T-helper 1 cell treated with Interleukin-12 subunit alpha and Interleukin-12 subunit beta and Interleukin-4 antibody, amounts not matched to agents 30 μg/mL and 1 μg/mL, for 36 hours (primary cell): Measurements from ENCODE around the gene MYCBPAP.
A peak's percentile ranks its signal among the peaks of the same experiment; 100 is the strongest.

ENCODE experiments used
- H3K27ac Mint-ChIP-seq: one replicate; pipeline ENCODE4 v1.8.0; 2021; ENCODE audit warnings: mild to moderate bottlenecking, mixed read lengths
- H3K27me3 Mint-ChIP-seq: one replicate; pipeline ENCODE4 v1.8.0; 2021; ENCODE audit warnings: low read depth, mixed read lengths
- H3K36me3 Mint-ChIP-seq: one replicate; pipeline ENCODE4 v1.8.0; 2021; ENCODE audit warnings: low read depth, mixed read lengths
- H3K4me1 Mint-ChIP-seq: one replicate; pipeline ENCODE4 v1.8.0; 2021; ENCODE audit warnings: low read depth, mixed read lengths
- H3K4me3 Mint-ChIP-seq: one replicate; pipeline ENCODE4 v1.8.0; 2021; ENCODE audit warnings: mild to moderate bottlenecking, moderate library complexity, mixed read lengths
- H3K9me3 Mint-ChIP-seq: one replicate; pipeline ENCODE4 v1.8.0; 2021; ENCODE audit warnings: mixed read lengths

Gene MYCBPAP

GRCh38 chr17:50477976-50478375 is 30.3 kb upstream of the MYCBPAP start:
- Mint-ChIP-seq H3K27ac (peak overlapping the region; percentile 86), H3K36me3 (peaks cover 4% of the 10 kb centered on the region), H3K27me3 (peaks cover 6% of the 10 kb centered on the region), H3K4me1 (peaks cover 22% of the 10 kb centered on the region), H3K4me3 (peak overlapping the region; percentile 75), H3K9me3 (no peaks in the 10 kb centered on the region)

- H3K4me3 Mint-ChIP-seq = peak within 1 kb of the TSS; percentile 79
- H3K4me1 Mint-ChIP-seq = peaks cover 22% of the 10 kb centered on the region
- H3K36me3 Mint-ChIP-seq = peaks cover 2% of the 10 kb centered on the region
- H3K9me3 Mint-ChIP-seq = no peaks in the 10 kb centered on the region
- peaks cover 6% of the 10 kb centered on the region for H3K27me3 Mint-ChIP-seq
- H3K27ac Mint-ChIP-seq = peak within 1 kb of the TSS; percentile 86
Observed at GRCh38 chr17:50478391-50479381, 29.6 kb upstream of the MYCBPAP start, which contains the start of gene RSAD1. Gene RSAD1 (plus strand): TSS chr17:50478860. CDS start chr17:50478885, 25 bp downstream.

GRCh38 chr17:50479522-50480141 is 28.6 kb upstream of the MYCBPAP start:
- peaks cover 6% of the 10 kb centered on the region for H3K27me3 Mint-ChIP-seq
- no peaks in the 10 kb centered on the region for H3K9me3 Mint-ChIP-seq
- peak overlapping the region; percentile 79 for H3K4me3 Mint-ChIP-seq
- no peak overlapping the region for H3K27ac Mint-ChIP-seq
- peaks cover 22% of the 10 kb centered on the region for H3K4me1 Mint-ChIP-seq
- peaks cover 6% of the 10 kb centered on the region for H3K36me3 Mint-ChIP-seq

- no peak overlapping the region for H3K27ac Mint-ChIP-seq
- H3K36me3 Mint-ChIP-seq = peaks cover 11% of the 10 kb centered on the region
- H3K27me3 Mint-ChIP-seq = peaks cover 6% of the 10 kb centered on the region
- H3K4me3 Mint-ChIP-seq = peak overlapping the region; percentile 79
- H3K9me3 Mint-ChIP-seq = no peaks in the 10 kb centered on the region
- peaks cover 22% of the 10 kb centered on the region for H3K4me1 Mint-ChIP-seq
Observed at GRCh38 chr17:50480142-50480764, 28.0 kb upstream of the MYCBPAP start.

- H3K9me3 Mint-ChIP-seq = no peaks in the 10 kb centered on the region
- no peak overlapping the region for H3K27ac Mint-ChIP-seq
- no peak overlapping the region for H3K4me3 Mint-ChIP-seq
- H3K4me1 Mint-ChIP-seq = peaks cover 22% of the 10 kb centered on the region
- H3K27me3 Mint-ChIP-seq = peaks cover 4% of the 10 kb centered on the region
- peaks cover 17% of the 10 kb centered on the region for H3K36me3 Mint-ChIP-seq
Observed at GRCh38 chr17:50480854-50481490, 27.3 kb upstream of the MYCBPAP start.

GRCh38 chr17:50481648-50482047 is 26.6 kb upstream of the MYCBPAP start:
- H3K36me3 Mint-ChIP-seq = peaks cover 18% of the 10 kb centered on the region
- no peaks in the 10 kb centered on the region for H3K27me3 Mint-ChIP-seq
- H3K9me3 Mint-ChIP-seq = no peaks in the 10 kb centered on the region
- no peak overlapping the region for H3K4me3 Mint-ChIP-seq
- no peak overlapping the region for H3K27ac Mint-ChIP-seq
- peaks cover 22% of the 10 kb centered on the region for H3K4me1 Mint-ChIP-seq

GRCh38 chr17:50482110-50482509 is 26.1 kb upstream of the MYCBPAP start:
- Mint-ChIP-seq H3K36me3 (peaks cover 18% of the 10 kb centered on the region), H3K4me1 (peaks cover 22% of the 10 kb centered on the region), H3K27me3 (no peaks in the 10 kb centered on the region), H3K4me3 (no peak overlapping the region), H3K9me3 (no peaks in the 10 kb centered on the region), H3K27ac (no peak overlapping the region)

GRCh38 chr17:50482516-50482915 is 25.7 kb upstream of the MYCBPAP start:
- H3K36me3 Mint-ChIP-seq = peaks cover 18% of the 10 kb centered on the region
- peak overlapping the region; percentile 55 for H3K27ac Mint-ChIP-seq
- no peaks in the 10 kb centered on the region for H3K9me3 Mint-ChIP-seq

GRCh38 chr17:50483266-50483665 is 25.0 kb upstream of the MYCBPAP start:
- H3K27ac Mint-ChIP-seq = no peak overlapping the region
- peaks cover 19% of the 10 kb centered on the region for H3K4me1 Mint-ChIP-seq
- peaks cover 18% of the 10 kb centered on the region for H3K36me3 Mint-ChIP-seq
- no peaks in the 10 kb centered on the region for H3K27me3 Mint-ChIP-seq
- no peaks in the 10 kb centered on the region for H3K9me3 Mint-ChIP-seq
- no peak overlapping the region for H3K4me3 Mint-ChIP-seq

More at GRCh38 chr17:50482516-50482915, 25.7 kb upstream of the MYCBPAP start:
- Mint-ChIP-seq H3K27me3 (no peaks in the 10 kb centered on the region), H3K4me3 (no peak overlapping the region), H3K4me1 (peaks cover 22% of the 10 kb centered on the region)

- no peaks in the 10 kb centered on the region for H3K27me3 Mint-ChIP-seq
- H3K4me1 Mint-ChIP-seq = peaks cover 14% of the 10 kb centered on the region
- peaks cover 18% of the 10 kb centered on the region for H3K36me3 Mint-ChIP-seq
- no peak overlapping the region for H3K4me3 Mint-ChIP-seq
- H3K9me3 Mint-ChIP-seq = no peaks in the 10 kb centered on the region
- H3K27ac Mint-ChIP-seq = no peak overlapping the region
Observed at GRCh38 chr17:50484386-50485155, 23.7 kb upstream of the MYCBPAP start.

GRCh38 chr17:50487213-50488096 is 20.8 kb upstream of the MYCBPAP start:
- Mint-ChIP-seq H3K4me3 (no peak overlapping the region), H3K36me3 (peaks cover 18% of the 10 kb centered on the region), H3K27ac (no peak overlapping the region)

GRCh38 chr17:50488880-50489279 is 19.4 kb upstream of the MYCBPAP start:
- H3K9me3 Mint-ChIP-seq = no peaks in the 10 kb centered on the region
- no peaks in the 10 kb centered on the region for H3K4me1 Mint-ChIP-seq
- H3K27ac Mint-ChIP-seq = no peak overlapping the region
- peaks cover 13% of the 10 kb centered on the region for H3K36me3 Mint-ChIP-seq
- H3K4me3 Mint-ChIP-seq = no peak overlapping the region
- peaks cover 2% of the 10 kb centered on the region for H3K27me3 Mint-ChIP-seq

More at GRCh38 chr17:50487213-50488096, 20.8 kb upstream of the MYCBPAP start:
- Mint-ChIP-seq H3K27me3 (no peaks in the 10 kb centered on the region), H3K4me1 (peaks cover 5% of the 10 kb centered on the region), H3K9me3 (no peaks in the 10 kb centered on the region)

GRCh38 chr17:50491505-50491904 is 16.7 kb upstream of the MYCBPAP start:
- H3K9me3 Mint-ChIP-seq = no peaks in the 10 kb centered on the region
- H3K36me3 Mint-ChIP-seq = no peaks in the 10 kb centered on the region
- H3K27ac Mint-ChIP-seq = no peak overlapping the region
- H3K27me3 Mint-ChIP-seq = peaks cover 4% of the 10 kb centered on the region
- no peak overlapping the region for H3K4me3 Mint-ChIP-seq
- no peaks in the 10 kb centered on the region for H3K4me1 Mint-ChIP-seq
